ENCODE data around the gene GNB1L. TPM values are rescaled to one million over a fixed set of nuclear protein-coding genes. Genes with fewer than 3 reads are reported as not detected.

GNB1L gene
- total RNA-seq, 1 experiment from 2014 or later = 10.3 TPM

DNA sequence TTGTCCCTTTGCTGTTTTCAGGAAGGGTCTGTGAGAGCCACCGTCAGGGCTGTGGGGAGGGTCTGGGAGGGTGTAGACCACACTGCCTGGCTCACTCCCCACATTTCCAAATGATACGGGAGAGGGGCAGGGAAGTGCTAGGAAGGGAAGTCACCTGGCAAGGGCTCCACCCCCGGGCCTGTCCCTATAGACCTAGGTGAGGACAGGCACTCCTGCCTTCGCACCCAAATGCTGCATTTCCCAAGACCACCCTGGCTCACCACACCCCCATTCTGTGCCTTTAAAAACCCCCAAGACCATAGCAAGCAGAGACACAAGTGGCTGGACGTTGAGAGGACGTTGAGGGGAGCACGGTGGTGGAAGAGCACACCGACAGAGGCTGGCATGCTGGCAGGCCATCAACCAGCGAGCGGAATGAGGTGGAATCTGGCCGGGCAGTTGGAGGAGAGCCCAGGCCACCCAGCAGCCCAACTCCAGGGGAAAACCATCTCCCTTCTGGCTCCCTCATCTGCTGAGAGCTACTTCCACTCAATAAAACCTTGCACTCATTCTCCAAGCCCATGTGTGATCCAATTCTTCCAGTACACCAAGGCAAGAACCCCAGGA lies 45.7 kb downstream of the GNB1L start:
- Histone ChIP-seq H3K9me2 (ENCODE audit: insufficient read depth) (no peaks in the 10 kb centered on the region), H3K79me2 (ENCODE audit: low read depth) (no peaks in the 10 kb centered on the region), H3K27ac (no peak overlapping the region), H3K36me3 (ENCODE audit: low read depth) (no peaks in the 10 kb centered on the region), H3F3A (ENCODE audit: insufficient read depth, low read depth) (peaks cover 27% of the 10 kb centered on the region), H2AFZ (no peak overlapping the region), H3K4me1 (replicated peaks; ENCODE audit: insufficient read depth) (peaks cover 27% of the 10 kb centered on the region), H3K9me3 (ENCODE audit: insufficient read depth, low read depth) (no peaks in the 10 kb centered on the region), H3K4me3 (no peak overlapping the region), H3K4me2 (no peak overlapping the region), H4K20me1 (ENCODE audit: insufficient read depth) (no peaks in the 10 kb centered on the region), H3K27me3 (ENCODE audit: insufficient read depth, low read depth) (no peaks in the 10 kb centered on the region)
- DNase-seq = no peak
- POLR2A ChIA-PET (ENCODE audit: unreplicated experiment) = no interaction called here
- no peak for TF ChIP-seq EZH2 (IDR thresholded peaks at IDR 0.05; ENCODE audit: low read depth)
- TF ChIP-seq, protein P1, sequence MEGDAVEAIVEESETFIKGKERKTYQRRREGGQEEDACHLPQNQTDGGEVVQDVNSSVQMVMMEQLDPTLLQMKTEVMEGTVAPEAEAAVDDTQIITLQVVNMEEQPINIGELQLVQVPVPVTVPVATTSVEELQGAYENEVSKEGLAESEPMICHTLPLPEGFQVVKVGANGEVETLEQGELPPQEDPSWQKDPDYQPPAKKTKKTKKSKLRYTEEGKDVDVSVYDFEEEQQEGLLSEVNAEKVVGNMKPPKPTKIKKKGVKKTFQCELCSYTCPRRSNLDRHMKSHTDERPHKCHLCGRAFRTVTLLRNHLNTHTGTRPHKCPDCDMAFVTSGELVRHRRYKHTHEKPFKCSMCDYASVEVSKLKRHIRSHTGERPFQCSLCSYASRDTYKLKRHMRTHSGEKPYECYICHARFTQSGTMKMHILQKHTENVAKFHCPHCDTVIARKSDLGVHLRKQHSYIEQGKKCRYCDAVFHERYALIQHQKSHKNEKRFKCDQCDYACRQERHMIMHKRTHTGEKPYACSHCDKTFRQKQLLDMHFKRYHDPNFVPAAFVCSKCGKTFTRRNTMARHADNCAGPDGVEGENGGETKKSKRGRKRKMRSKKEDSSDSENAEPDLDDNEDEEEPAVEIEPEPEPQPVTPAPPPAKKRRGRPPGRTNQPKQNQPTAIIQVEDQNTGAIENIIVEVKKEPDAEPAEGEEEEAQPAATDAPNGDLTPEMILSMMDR (conservative IDR thresholded peaks at IDR 0.05) = no peak
- CTCF ChIA-PET = no interaction called here
- intact Hi-C loops (cut with micrococcal nuclease; ENCODE audit: unreplicated experiment) = no loop called here
- no TSS peak for BruUV-seq (replicated peaks)

DNA sequence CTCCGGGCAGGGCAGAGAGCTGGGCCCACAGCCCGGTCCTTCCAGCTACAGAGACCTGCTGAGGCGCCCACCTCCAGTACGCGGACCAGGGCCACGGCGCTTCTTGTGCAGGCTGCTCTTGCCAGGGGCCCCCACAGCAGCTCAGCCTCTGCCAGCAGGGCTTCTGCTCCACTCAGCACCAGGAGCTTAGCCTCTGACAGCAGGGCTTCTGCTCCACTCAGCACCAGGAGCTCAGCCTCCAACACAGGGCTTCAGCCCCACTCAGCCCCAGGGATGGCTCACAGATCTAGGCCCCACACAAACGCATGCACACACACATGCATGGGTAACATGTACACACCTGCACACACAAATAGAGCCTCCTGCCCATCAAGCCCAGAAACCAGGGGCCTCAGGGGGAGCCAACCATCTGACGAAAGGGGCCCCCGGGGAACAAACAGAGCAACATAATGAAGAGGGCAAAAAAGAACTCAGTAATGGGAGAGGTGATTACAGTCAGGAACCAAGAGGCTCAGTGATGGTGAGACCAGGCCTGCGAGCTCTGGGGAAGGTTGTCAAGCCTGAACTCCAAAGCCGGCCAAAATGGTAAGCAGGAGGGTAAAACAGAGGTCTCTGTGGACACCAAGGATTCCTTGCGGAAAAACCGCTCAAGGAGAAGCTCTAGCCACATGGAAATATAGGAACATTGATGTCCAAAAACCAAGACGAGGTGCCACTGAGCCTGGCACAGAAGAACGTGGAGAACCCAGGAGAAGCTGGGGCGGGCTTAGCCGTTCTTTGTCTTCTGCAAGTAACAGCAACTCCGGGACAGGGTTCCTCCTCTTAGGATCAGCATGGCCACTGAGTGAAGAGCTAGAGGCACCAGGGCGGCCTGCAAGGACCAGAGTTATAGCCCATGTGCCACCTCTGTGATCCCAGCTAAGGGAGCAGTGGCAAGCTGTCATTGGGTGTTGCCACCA lies 46.5 kb downstream of the GNB1L start:
- Histone ChIP-seq H3K27me3 (ENCODE audit: insufficient read depth, low read depth) (no peaks in the 10 kb centered on the region), H3K36me3 (ENCODE audit: low read depth) (no peaks in the 10 kb centered on the region), H3K79me2 (ENCODE audit: low read depth) (no peaks in the 10 kb centered on the region), H4K20me1 (ENCODE audit: insufficient read depth) (no peaks in the 10 kb centered on the region), H3K4me3 (no peak overlapping the region), H3K9me2 (ENCODE audit: insufficient read depth) (no peaks in the 10 kb centered on the region), H3K4me1 (replicated peaks; ENCODE audit: insufficient read depth) (peaks cover 27% of the 10 kb centered on the region), H3F3A (ENCODE audit: insufficient read depth, low read depth) (peaks cover 27% of the 10 kb centered on the region), H3K9me3 (ENCODE audit: insufficient read depth, low read depth) (no peaks in the 10 kb centered on the region), H3K4me2 (no peak overlapping the region), H3K27ac (no peak overlapping the region), H2AFZ (no peak overlapping the region)
- DNase-seq = no peak
- POLR2A ChIA-PET (ENCODE audit: unreplicated experiment) = no interaction called here
- CTCF ChIA-PET = no interaction called here
- intact Hi-C loops (cut with micrococcal nuclease; ENCODE audit: unreplicated experiment) = loop anchor here (2.0 kb wide), 1 partner anchor 41 kb away; no protein-coding TSS in a partner anchor
- no TSS peak for BruUV-seq (replicated peaks)
- TF ChIP-seq, protein P1 (conservative IDR thresholded peaks at IDR 0.05) = no peak
- no peak for TF ChIP-seq EZH2 (IDR thresholded peaks at IDR 0.05; ENCODE audit: low read depth)

GRCh38 chr22:19807161-19807913 lies 47.3 kb downstream of the GNB1L start:
- H2AFZ ChIP-seq = no peak overlapping the region
- H3K36me3 ChIP-seq (ENCODE audit: low read depth) = no peaks in the 10 kb centered on the region
- no peak overlapping the region for H3K4me3 ChIP-seq
- DNase-seq = no peak
- intact Hi-C loops (cut with micrococcal nuclease; ENCODE audit: unreplicated experiment) = loop anchor here (2.0 kb wide), 1 partner anchor 41 kb away; no protein-coding TSS in a partner anchor
- peaks cover 27% of the 10 kb centered on the region for H3K4me1 ChIP-seq (replicated peaks; ENCODE audit: insufficient read depth)
- peak overlapping the region; percentile 76 for H3K4me2 ChIP-seq
- POLR2A ChIA-PET (ENCODE audit: unreplicated experiment) = no interaction called here
- H3K9me2 ChIP-seq (ENCODE audit: insufficient read depth) = no peaks in the 10 kb centered on the region
- H3K27me3 ChIP-seq (ENCODE audit: insufficient read depth, low read depth) = no peaks in the 10 kb centered on the region
- TF ChIP-seq, protein P1 (conservative IDR thresholded peaks at IDR 0.05) = no peak
- BruUV-seq (replicated peaks) = no TSS peak
- H3K9me3 ChIP-seq (ENCODE audit: insufficient read depth, low read depth) = no peaks in the 10 kb centered on the region
- CTCF ChIA-PET = no interaction called here
- H3F3A ChIP-seq (ENCODE audit: insufficient read depth, low read depth) = peaks cover 27% of the 10 kb centered on the region
- no peak overlapping the region for H3K27ac ChIP-seq
- H3K79me2 ChIP-seq (ENCODE audit: low read depth) = no peaks in the 10 kb centered on the region
- no peaks in the 10 kb centered on the region for H4K20me1 ChIP-seq (ENCODE audit: insufficient read depth)
